GM19397 (cell line): Measurements from ENCODE around the gene CILP2.

ENCODE experiments used
- ATAC-seq: cut with Tn5 transposase; IDR thresholded peaks from one replicate; pipeline ENCODE4 v1.9.1; 2021; ENCODE audit warnings: mild to moderate bottlenecking, moderate library complexity; ENCODE audit not compliant: unreplicated experiment

CILP2 gene

GRCh38 chr19:19543640-19544039 lies 5.6 kb downstream of the CILP2 start:
- no peak for ATAC-seq

- ATAC-seq, result no peak
These were observed 6.3 kb downstream of the CILP2 start for GRCh38 chr19:19544257-19544953.

- ATAC-seq, result no peak
These were observed 7.0 kb downstream of the CILP2 start for GRCh38 chr19:19544954-19545591.

GRCh38 chr19:19545707-19546106 lies 7.6 kb downstream of the CILP2 start:
- no peak for ATAC-seq

- no peak for ATAC-seq
These were observed 8.7 kb downstream of the CILP2 start for GRCh38 chr19:19546751-19547162.

GRCh38 chr19:19547674-19548336 lies 9.7 kb downstream of the CILP2 start:
- ATAC-seq, result no peak

- ATAC-seq, result no peak
These were observed 11.1 kb downstream of the CILP2 start for GRCh38 chr19:19548915-19549759.

GRCh38 chr19:19549804-19550464 lies 11.9 kb downstream of the CILP2 start:
- ATAC-seq, result no peak

- ATAC-seq, result no peak
These were observed 12.4 kb downstream of the CILP2 start for GRCh38 chr19:19550485-19550929.

- ATAC-seq, result no peak
These were observed 13.1 kb downstream of the CILP2 start for GRCh38 chr19:19550972-19551852.

- no peak for ATAC-seq
These were observed 13.8 kb downstream of the CILP2 start for GRCh38 chr19:19551853-19552192.

GRCh38 chr19:19552798-19553197 lies 14.7 kb downstream of the CILP2 start:
- ATAC-seq, result no peak

GRCh38 chr19:19553670-19554069 lies 15.6 kb downstream of the CILP2 start:
- ATAC-seq, result no peak

GRCh38 chr19:19554074-19555023 lies 16.3 kb downstream of the CILP2 start:
- no peak for ATAC-seq

GRCh38 chr19:19558055-19558454 lies 20.0 kb downstream of the CILP2 start:
- ATAC-seq, result no peak

GRCh38 chr19:19558636-19559035 lies 20.6 kb downstream of the CILP2 start:
- no peak for ATAC-seq

- ATAC-seq, result no peak
These were observed 21.9 kb downstream of the CILP2 start for GRCh38 chr19:19559931-19560330.

GRCh38 chr19:19561946-19562664 lies 24.0 kb downstream of the CILP2 start:
- no peak for ATAC-seq
